ENCODE measurements around the gene BHLHE23.

Gene BHLHE23

GRCh38 chr20:63024573-63025392 is 18.0 kb upstream of the BHLHE23 start:
- no peak for DNase-seq

- DNase-seq, result no peak
Observed at GRCh38 chr20:63023936-63024571, 17.3 kb upstream of the BHLHE23 start.

- no peak for DNase-seq
Observed at GRCh38 chr20:63023071-63023935, 16.5 kb upstream of the BHLHE23 start.

GRCh38 chr20:63022501-63022900 is 15.7 kb upstream of the BHLHE23 start:
- DNase-seq, result no peak

GRCh38 chr20:63021356-63022321 is 14.9 kb upstream of the BHLHE23 start:
- no peak for DNase-seq

- DNase-seq, result no peak
Observed at GRCh38 chr20:63020681-63021080, 13.9 kb upstream of the BHLHE23 start.

GRCh38 chr20:63017826-63018411 is 11.2 kb upstream of the BHLHE23 start:
- DNase-seq, result no peak

GRCh38 chr20:63017076-63017825 is 10.5 kb upstream of the BHLHE23 start:
- no peak for DNase-seq

GRCh38 chr20:63016514-63017075 is 9.8 kb upstream of the BHLHE23 start:
- DNase-seq, result no peak

GRCh38 chr20:63015662-63016361 is 9.0 kb upstream of the BHLHE23 start:
- no peak for DNase-seq

GRCh38 chr20:63015147-63015661 is 8.4 kb upstream of the BHLHE23 start:
- no peak for DNase-seq

GRCh38 chr20:63014710-63015109 is 7.9 kb upstream of the BHLHE23 start:
- DNase-seq, result no peak

GRCh38 chr20:63014287-63014686 is 7.5 kb upstream of the BHLHE23 start:
- DNase-seq, result no peak

- no peak for DNase-seq
Observed at GRCh38 chr20:63013207-63013606, 6.4 kb upstream of the BHLHE23 start.

GRCh38 chr20:63011798-63012197 is 5.0 kb upstream of the BHLHE23 start:
- DNase-seq, result no peak

GRCh38 chr20:63009988-63010769 is 3.4 kb upstream of the BHLHE23 start:
- peak; percentile 83 for DNase-seq

GRCh38 chr20:63009045-63009961 is 2.5 kb upstream of the BHLHE23 start:
- peak; percentile 89 for DNase-seq

GRCh38 chr20:63008541-63009044 is 1.8 kb upstream of the BHLHE23 start:
- DNase-seq, result no peak

All from activated CD4-positive, alpha-beta T cell treated with anti-CD3 and anti-CD28 coated beads for 48 hours (primary cell).